HL-60 (cell line): Measurements from ENCODE around the gene PACS1.

Experiments used
- DNase-seq, 2 experiments: peaks; one replicate each; pipeline ENCODE4 v3.0.0-alpha.2; 2010 to 2020; ENCODE audit warnings: low read depth in 1 of 2, low spot score in 1 of 2
- H3K27ac ChIP-seq: fragments of 250-450 bp; sonication (Bioruptor Pico); replicated peaks from 2 replicates; pipeline ENCODE4 v1.5.1; 2020; ENCODE audit warnings: mild to moderate bottlenecking, moderate library complexity
- H3K27me3 ChIP-seq: fragments of 250-450 bp; sonication (Bioruptor Pico); 2 replicates; pipeline ENCODE4 v1.5.1; 2021; ENCODE audit warnings: mild to moderate bottlenecking, moderate library complexity; ENCODE audit not compliant: insufficient read depth, poor library complexity, severe bottlenecking
- H3K4me3 ChIP-seq: replicated peaks from 2 replicates; pipeline ENCODE4 v1.5.1; 2011; ENCODE audit warnings: mild to moderate bottlenecking, control low read depth, low read length; ENCODE audit not compliant: insufficient read depth
- CTCF ChIP-seq: IDR thresholded peaks from one replicate; pipeline ENCODE4 v1.5.1; 2011; ENCODE audit warnings: low read length, control low read depth, inconsistent platforms; ENCODE audit not compliant: insufficient read depth
- GABPA ChIP-seq: IDR thresholded peaks from 2 replicates; pipeline ENCODE4 v1.6.1; 2012; ENCODE audit warnings: low read depth
- POLR2AphosphoS5 ChIP-seq: IDR thresholded peaks from 2 replicates; pipeline ENCODE4 v1.6.1; 2012; ENCODE audit warnings: low read depth
- SPI1 ChIP-seq: IDR thresholded peaks from 2 replicates; pipeline ENCODE4 v1.6.1; 2012; ENCODE audit warnings: low read depth, mild to moderate bottlenecking, borderline replicate concordance
- TF ChIP-seq, protein P1 (sequence below): IDR thresholded peaks from 2 replicates; pipeline ENCODE4 v1.6.1; 2012; ENCODE audit warnings: low read depth; ENCODE audit not compliant: insufficient replicate concordance

Gene PACS1

GRCh38 chr11:66133216-66133775, 63.2 kb downstream of the PACS1 start:
- Histone ChIP-seq H3K27me3 (no peaks in the 10 kb centered on the region), H3K27ac (no peak overlapping the region), H3K4me3 (no peak overlapping the region)
- TF ChIP-seq POLR2AphosphoS5 (no peak), GABPA (no peak), SPI1 (no peak), CTCF (no peak)
- TF ChIP-seq, protein P1, sequence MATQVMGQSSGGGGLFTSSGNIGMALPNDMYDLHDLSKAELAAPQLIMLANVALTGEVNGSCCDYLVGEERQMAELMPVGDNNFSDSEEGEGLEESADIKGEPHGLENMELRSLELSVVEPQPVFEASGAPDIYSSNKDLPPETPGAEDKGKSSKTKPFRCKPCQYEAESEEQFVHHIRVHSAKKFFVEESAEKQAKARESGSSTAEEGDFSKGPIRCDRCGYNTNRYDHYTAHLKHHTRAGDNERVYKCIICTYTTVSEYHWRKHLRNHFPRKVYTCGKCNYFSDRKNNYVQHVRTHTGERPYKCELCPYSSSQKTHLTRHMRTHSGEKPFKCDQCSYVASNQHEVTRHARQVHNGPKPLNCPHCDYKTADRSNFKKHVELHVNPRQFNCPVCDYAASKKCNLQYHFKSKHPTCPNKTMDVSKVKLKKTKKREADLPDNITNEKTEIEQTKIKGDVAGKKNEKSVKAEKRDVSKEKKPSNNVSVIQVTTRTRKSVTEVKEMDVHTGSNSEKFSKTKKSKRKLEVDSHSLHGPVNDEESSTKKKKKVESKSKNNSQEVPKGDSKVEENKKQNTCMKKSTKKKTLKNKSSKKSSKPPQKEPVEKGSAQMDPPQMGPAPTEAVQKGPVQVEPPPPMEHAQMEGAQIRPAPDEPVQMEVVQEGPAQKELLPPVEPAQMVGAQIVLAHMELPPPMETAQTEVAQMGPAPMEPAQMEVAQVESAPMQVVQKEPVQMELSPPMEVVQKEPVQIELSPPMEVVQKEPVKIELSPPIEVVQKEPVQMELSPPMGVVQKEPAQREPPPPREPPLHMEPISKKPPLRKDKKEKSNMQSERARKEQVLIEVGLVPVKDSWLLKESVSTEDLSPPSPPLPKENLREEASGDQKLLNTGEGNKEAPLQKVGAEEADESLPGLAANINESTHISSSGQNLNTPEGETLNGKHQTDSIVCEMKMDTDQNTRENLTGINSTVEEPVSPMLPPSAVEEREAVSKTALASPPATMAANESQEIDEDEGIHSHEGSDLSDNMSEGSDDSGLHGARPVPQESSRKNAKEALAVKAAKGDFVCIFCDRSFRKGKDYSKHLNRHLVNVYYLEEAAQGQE, result no peak
- DNase-seq, result no peak

GRCh38 chr11:66136752-66137123, 66.7 kb downstream of the PACS1 start:
- no peak for DNase-seq
- H3K27ac ChIP-seq, result no peak overlapping the region
- TF ChIP-seq SPI1 (no peak), POLR2AphosphoS5 (no peak), GABPA (no peak), CTCF (no peak)
- TF ChIP-seq, protein P1, result no peak
- no peak overlapping the region for H3K4me3 ChIP-seq
- H3K27me3 ChIP-seq, result no peaks in the 10 kb centered on the region

- Histone ChIP-seq H3K27ac (no peak overlapping the region), H3K4me3 (no peak overlapping the region), H3K27me3 (no peaks in the 10 kb centered on the region)
- DNase-seq, result no peak
- no peak for TF ChIP-seq POLR2AphosphoS5
- no peak for TF ChIP-seq SPI1
- TF ChIP-seq CTCF, result no peak
- TF ChIP-seq GABPA, result no peak
- TF ChIP-seq, protein P1, result no peak
Measured at GRCh38 chr11:66139817-66140404, 69.8 kb downstream of the PACS1 start.
